IMR-90 (cell line): ENCODE data around the gene FNDC5. TPM values are rescaled to one million over a fixed set of nuclear protein-coding genes. Genes with fewer than 3 reads are reported as not detected.

Experiments used
- ATAC-seq: fragments of 200-7000 bp; cut with Tn5 transposase; 2 replicates; pipeline ENCODE4 v1.9.1; 2020; ENCODE audit warnings: low read depth, mild to moderate bottlenecking, moderate library complexity
- BruUV-seq: library from RNA; stranded (reverse); fragments of 400-500 nt; replicated peaks from 2 replicates; lab custom pipeline; 2021; lab: Mats Ljungman, UMichigan
- CTCF ChIA-PET: fragments of 300-600 bp; formaldehyde crosslinking; extraction: SDS; loops from one replicate; lab custom pipeline; 2021; ENCODE audit warnings: antibody characterized with exemption; lab: Yijun Ruan, JAX
- POLR2A ChIA-PET: fragments of 300-600 bp; sonication (Branson Sonifier 250); formaldehyde crosslinking; loops from one replicate; lab custom pipeline; 2022; ENCODE audit warnings: antibody characterized with exemption; ENCODE audit not compliant: unreplicated experiment; lab: Charles Lee
- DNase-seq: peaks from one replicate; pipeline ENCODE4 v3.0.0; 2013
- H2AFZ ChIP-seq: replicated peaks from 2 replicates; pipeline ENCODE3; 2013; ENCODE audit warnings: low read length, mild to moderate bottlenecking; ENCODE audit not compliant: poor library complexity
- H2AK5ac ChIP-seq: 2 replicates; pipeline ENCODE4 v1.6.1; 2013; ENCODE audit warnings: low read depth, low read length, inconsistent platforms
- H2AK9ac ChIP-seq: replicated peaks from 2 replicates; pipeline ENCODE3; 2013; ENCODE audit warnings: mild to moderate bottlenecking, low read depth, low read length, moderate library complexity; ENCODE audit not compliant: poor library complexity
- H2BK120ac ChIP-seq: 2 replicates; pipeline ENCODE4 v1.6.1; 2013; ENCODE audit warnings: low read depth, low read length, inconsistent platforms
- H2BK15ac ChIP-seq: 3 replicates; pipeline ENCODE4 v1.6.1; 2013; ENCODE audit warnings: low read depth, low read length, inconsistent platforms
- H2BK20ac ChIP-seq: 2 replicates; pipeline ENCODE4 v1.6.1; 2013; ENCODE audit warnings: low read depth, mild to moderate bottlenecking, inconsistent platforms, low read length, moderate library complexity
- H2BK5ac ChIP-seq: 2 replicates; pipeline ENCODE4 v1.6.1; 2013; ENCODE audit warnings: mild to moderate bottlenecking, low read depth, low read length, inconsistent platforms; ENCODE audit not compliant: poor library complexity, severe bottlenecking
- H3K14ac ChIP-seq: replicated peaks from 2 replicates; pipeline ENCODE4 v1.6.1; 2013; ENCODE audit warnings: low read depth, low read length, inconsistent platforms
- H3K18ac ChIP-seq: 2 replicates; pipeline ENCODE4 v1.6.1; 2013; ENCODE audit warnings: low read depth, low read length, control low read depth
- H3K23ac ChIP-seq: 2 replicates; pipeline ENCODE4 v1.6.1; 2013; ENCODE audit warnings: low read depth, low read length, inconsistent platforms
- H3K27ac ChIP-seq: 2 replicates; pipeline ENCODE4 v1.5.1; 2013; ENCODE audit warnings: mild to moderate bottlenecking, control low read depth, low read length; ENCODE audit not compliant: insufficient read depth
- H3K27me3 ChIP-seq: 2 replicates; pipeline ENCODE4 v1.6.1; 2013; ENCODE audit warnings: low read length; ENCODE audit not compliant: control insufficient read depth, insufficient read depth
- H3K36me3 ChIP-seq: 2 replicates; pipeline ENCODE4 v1.6.1; 2013; ENCODE audit warnings: low read length, mixed read lengths; ENCODE audit not compliant: control insufficient read depth, insufficient read depth
- H3K4ac ChIP-seq: 2 replicates; pipeline ENCODE4 v1.6.1; 2013; ENCODE audit warnings: low read depth, low read length, inconsistent platforms
- H3K4me1 ChIP-seq: 2 replicates; pipeline ENCODE4 v1.6.1; 2013; ENCODE audit warnings: low read length, mixed read lengths; ENCODE audit not compliant: control insufficient read depth, insufficient read depth
- H3K4me2 ChIP-seq: 2 replicates; pipeline ENCODE4 v1.6.1; 2013; ENCODE audit warnings: low read depth, mild to moderate bottlenecking, control low read depth, low read length, moderate library complexity
- H3K4me3 ChIP-seq: 2 replicates; pipeline ENCODE4 v1.5.1; 2013; ENCODE audit warnings: low read depth, mild to moderate bottlenecking, control low read depth, low read length, moderate library complexity; ENCODE audit not compliant: insufficient read depth
- H3K56ac ChIP-seq: 2 replicates; pipeline ENCODE4 v1.6.1; 2013; ENCODE audit warnings: low read length, inconsistent platforms; ENCODE audit not compliant: insufficient read depth; ENCODE audit errors: extremely low read depth
- H3K79me1 ChIP-seq, 2 experiments: 2 replicates each; pipeline ENCODE4 v1.6.1; 2013; ENCODE audit warnings: low read length in 2 of 2, inconsistent platforms in 1 of 2, low read depth in 1 of 2
- H3K9ac ChIP-seq: 2 replicates; pipeline ENCODE4 v1.6.1; 2013; ENCODE audit warnings: low read depth, low read length, control low read depth
- H3K9me1 ChIP-seq: 2 replicates; pipeline ENCODE4 v1.6.1; 2013; ENCODE audit warnings: low read length, inconsistent platforms; ENCODE audit not compliant: insufficient read depth
- H3K9me3 ChIP-seq: 2 replicates; pipeline ENCODE4 v1.6.1; 2013; ENCODE audit warnings: low read length; ENCODE audit not compliant: control insufficient read depth, insufficient read depth
- H4K20me1 ChIP-seq: 2 replicates; pipeline ENCODE4 v1.6.1; 2013; ENCODE audit warnings: low read length, inconsistent platforms; ENCODE audit not compliant: insufficient read depth
- H4K5ac ChIP-seq: 2 replicates; pipeline ENCODE4 v1.6.1; 2013; ENCODE audit warnings: mild to moderate bottlenecking, low read depth, low read length, control low read depth
- H4K8ac ChIP-seq, 2 experiments: 2 replicates each; pipeline ENCODE4 v1.6.1; 2013; ENCODE audit warnings: low read depth in 2 of 2, low read length in 2 of 2, control low read depth in 1 of 2, inconsistent platforms in 1 of 2
- H4K91ac ChIP-seq: 2 replicates; pipeline ENCODE4 v1.6.1; 2013; ENCODE audit warnings: low read depth, low read length, inconsistent platforms; ENCODE audit not compliant: insufficient read depth
- BHLHE40 ChIP-seq: fragments of 150-350 bp; IDR thresholded peaks from 2 replicates; pipeline ENCODE4 v1.6.1; 2016; ENCODE audit warnings: mild to moderate bottlenecking, low read depth, low read length
- CEBPB ChIP-seq: IDR thresholded peaks from 2 replicates; pipeline ENCODE4 v1.6.1; 2012; ENCODE audit warnings: low read depth, low read length, improper control_type of control experiment
- CHD1 ChIP-seq: IDR thresholded peaks from 2 replicates; pipeline ENCODE4 v1.6.1; 2012; ENCODE audit warnings: low read depth, low read length, improper control_type of control experiment
- MAZ ChIP-seq: IDR thresholded peaks from 2 replicates; pipeline ENCODE4 v1.6.1; 2012; ENCODE audit warnings: low read depth, mild to moderate bottlenecking, low read length, improper control_type of control experiment, moderate library complexity, borderline replicate concordance
- MXI1 ChIP-seq: IDR thresholded peaks from 2 replicates; pipeline ENCODE4 v1.6.1; 2012; ENCODE audit warnings: low read depth, mild to moderate bottlenecking, low read length, moderate library complexity, borderline replicate concordance
- NFE2L2 ChIP-seq: fragments of 150-350 bp; IDR thresholded peaks from 2 replicates; pipeline ENCODE4 v1.6.1; 2016; ENCODE audit warnings: low read depth, mild to moderate bottlenecking, low read length
- RAD21 ChIP-seq: IDR thresholded peaks from 2 replicates; pipeline ENCODE4 v1.6.1; 2012; ENCODE audit warnings: low read length, improper control_type of control experiment
- RCOR1 ChIP-seq: IDR thresholded peaks from 2 replicates; pipeline ENCODE4 v1.6.1; 2012; ENCODE audit warnings: mild to moderate bottlenecking, low read length, improper control_type of control experiment; ENCODE audit not compliant: insufficient replicate concordance
- RFX5 ChIP-seq: IDR thresholded peaks from 2 replicates; pipeline ENCODE4 v1.8.0; 2012; ENCODE audit warnings: low read depth, mild to moderate bottlenecking, low read length, moderate library complexity
- SMC3 ChIP-seq: fragments of 150-350 bp; IDR thresholded peaks from 2 replicates; pipeline ENCODE4 v1.6.1; 2016; ENCODE audit warnings: low read depth, mild to moderate bottlenecking, antibody characterized with exemption, low read length, moderate library complexity
- WGBS, 2 experiments: methylation state at CpG; one replicate each; pipeline versions ENCODE4 v1.1.5 to v1.1.7; 2013; ENCODE audit warnings: missing lambda C conversion rate in 2 of 2; ENCODE audit not compliant: insufficient read length in 1 of 2; ENCODE audit errors: extremely low coverage in 2 of 2; 5-methylcytosine and 5-hydroxymethylcytosine counted together
- dilution Hi-C: fragments of 300-500 bp; cut with HindIII; formaldehyde crosslinking; loops from one replicate; pipeline ENCODE4 v1.14.3; 2018; ENCODE audit warnings: low sequenced_read_pairs; ENCODE audit not compliant: unreplicated experiment
- in situ Hi-C: fragments of 300-500 bp; cut with MboI; formaldehyde crosslinking; loops from 3 replicates; pipeline ENCODE4 v1.14.3; 2019; ENCODE audit warnings: low sequenced_read_pairs, inconsistent platforms, mixed read lengths
- intact Hi-C: fragments of 100-400 bp; cut with micrococcal nuclease; formaldehyde crosslinking; loops from 2 replicates; pipeline ENCODE4 v1.10.0; 2022
- polyA plus RNA-seq, 3 experiments: library from polyadenylated mRNA; depleted of rRNA; stranded (reverse); fragments of >200 nt; gene quantifications; 2 replicates each; pipeline ENCODE4 v1.2.3, GENCODE V29; 2012; ENCODE audit warnings: low replicate concordance in 1 of 3
- total RNA-seq: library from RNA; depleted of rRNA; stranded (reverse); fragments of >200 nt; gene quantifications from 2 replicates; pipeline ENCODE4 v1.2.3, GENCODE V29; 2012
- TF ChIP-seq, protein P1 (sequence below): fragments of 150-350 bp; IDR thresholded peaks from 2 replicates; pipeline ENCODE4 v1.6.1; 2017; ENCODE audit warnings: mild to moderate bottlenecking, antibody characterized with exemption, low read length, low read depth
- TF ChIP-seq, protein P2 (sequence below): conservative IDR thresholded peaks from 2 replicates; pipeline ENCODE4 v1.5.1; 2012; ENCODE audit warnings: mild to moderate bottlenecking, low read depth, low read length, improper control_type of control experiment
- TF ChIP-seq, protein P3 (sequence below): fragments of 150-350 bp; IDR thresholded peaks from 2 replicates; pipeline ENCODE4 v1.6.1; 2016; ENCODE audit warnings: low read depth, mild to moderate bottlenecking, low read length, moderate library complexity, borderline replicate concordance

The FNDC5 gene
- total and polyA plus RNA-seq, 2 of the 4 experiments (the other 2 are of a cell fraction), result 1.2 to 1.6 TPM

DNA sequence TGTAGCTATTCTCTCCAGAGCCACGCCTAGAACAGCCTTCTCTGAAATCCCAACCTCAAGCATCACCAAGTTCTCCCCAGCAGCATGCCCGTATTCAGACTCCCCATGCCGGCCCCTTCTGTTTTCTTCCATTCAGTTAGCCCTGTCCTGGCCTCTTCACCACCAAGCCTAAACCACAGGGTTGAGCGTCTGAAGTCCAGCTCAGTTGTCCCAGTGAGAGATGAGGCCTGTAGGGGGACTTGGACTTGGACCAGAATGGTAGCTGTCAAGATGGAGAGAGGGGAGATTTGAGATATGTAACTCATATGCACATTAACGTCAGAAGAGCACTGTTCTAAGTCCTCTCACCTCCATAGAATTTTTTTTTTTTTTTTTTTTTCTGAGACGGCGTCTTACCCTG lies 35.9 kb upstream of the FNDC5 start:
- no peak overlapping the region for H3K4ac ChIP-seq
- no peak overlapping the region for H2BK5ac ChIP-seq
- no peaks in the 10 kb centered on the region for H3K79me1 ChIP-seq
- H3K9me1 ChIP-seq, result no peaks in the 10 kb centered on the region
- H2AFZ ChIP-seq, result no peak overlapping the region
- H3K4me1 ChIP-seq, result no peaks in the 10 kb centered on the region
- no peak overlapping the region for H3K23ac ChIP-seq
- H2AK5ac ChIP-seq, result no peak overlapping the region
- no peak overlapping the region for H2BK120ac ChIP-seq
- in situ Hi-C loops, result no loop called here
- no peak for DNase-seq
- no peak overlapping the region for H4K8ac ChIP-seq
- no peak overlapping the region for H3K27ac ChIP-seq
- WGBS, 2 experiments, result no CpG with 5 or more reads among the region's 7 CpGs
- no peak overlapping the region for H3K14ac ChIP-seq
- no peak overlapping the region for H2BK20ac ChIP-seq
- H3K9me3 ChIP-seq, result no peaks in the 10 kb centered on the region
- H3K18ac ChIP-seq, result no peak overlapping the region
- TF ChIP-seq, protein P1, sequence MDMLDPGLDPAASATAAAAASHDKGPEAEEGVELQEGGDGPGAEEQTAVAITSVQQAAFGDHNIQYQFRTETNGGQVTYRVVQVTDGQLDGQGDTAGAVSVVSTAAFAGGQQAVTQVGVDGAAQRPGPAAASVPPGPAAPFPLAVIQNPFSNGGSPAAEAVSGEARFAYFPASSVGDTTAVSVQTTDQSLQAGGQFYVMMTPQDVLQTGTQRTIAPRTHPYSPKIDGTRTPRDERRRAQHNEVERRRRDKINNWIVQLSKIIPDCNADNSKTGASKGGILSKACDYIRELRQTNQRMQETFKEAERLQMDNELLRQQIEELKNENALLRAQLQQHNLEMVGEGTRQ, result no peak
- TF ChIP-seq RFX5 (no peak), SMC3 (no peak), MXI1 (no peak), NFE2L2 (no peak), MAZ (no peak), CEBPB (no peak), RCOR1 (no peak), RAD21 (no peak), BHLHE40 (no peak), CHD1 (no peak)
- TF ChIP-seq, protein P2, sequence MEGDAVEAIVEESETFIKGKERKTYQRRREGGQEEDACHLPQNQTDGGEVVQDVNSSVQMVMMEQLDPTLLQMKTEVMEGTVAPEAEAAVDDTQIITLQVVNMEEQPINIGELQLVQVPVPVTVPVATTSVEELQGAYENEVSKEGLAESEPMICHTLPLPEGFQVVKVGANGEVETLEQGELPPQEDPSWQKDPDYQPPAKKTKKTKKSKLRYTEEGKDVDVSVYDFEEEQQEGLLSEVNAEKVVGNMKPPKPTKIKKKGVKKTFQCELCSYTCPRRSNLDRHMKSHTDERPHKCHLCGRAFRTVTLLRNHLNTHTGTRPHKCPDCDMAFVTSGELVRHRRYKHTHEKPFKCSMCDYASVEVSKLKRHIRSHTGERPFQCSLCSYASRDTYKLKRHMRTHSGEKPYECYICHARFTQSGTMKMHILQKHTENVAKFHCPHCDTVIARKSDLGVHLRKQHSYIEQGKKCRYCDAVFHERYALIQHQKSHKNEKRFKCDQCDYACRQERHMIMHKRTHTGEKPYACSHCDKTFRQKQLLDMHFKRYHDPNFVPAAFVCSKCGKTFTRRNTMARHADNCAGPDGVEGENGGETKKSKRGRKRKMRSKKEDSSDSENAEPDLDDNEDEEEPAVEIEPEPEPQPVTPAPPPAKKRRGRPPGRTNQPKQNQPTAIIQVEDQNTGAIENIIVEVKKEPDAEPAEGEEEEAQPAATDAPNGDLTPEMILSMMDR, result no peak
- TF ChIP-seq, protein P3, sequence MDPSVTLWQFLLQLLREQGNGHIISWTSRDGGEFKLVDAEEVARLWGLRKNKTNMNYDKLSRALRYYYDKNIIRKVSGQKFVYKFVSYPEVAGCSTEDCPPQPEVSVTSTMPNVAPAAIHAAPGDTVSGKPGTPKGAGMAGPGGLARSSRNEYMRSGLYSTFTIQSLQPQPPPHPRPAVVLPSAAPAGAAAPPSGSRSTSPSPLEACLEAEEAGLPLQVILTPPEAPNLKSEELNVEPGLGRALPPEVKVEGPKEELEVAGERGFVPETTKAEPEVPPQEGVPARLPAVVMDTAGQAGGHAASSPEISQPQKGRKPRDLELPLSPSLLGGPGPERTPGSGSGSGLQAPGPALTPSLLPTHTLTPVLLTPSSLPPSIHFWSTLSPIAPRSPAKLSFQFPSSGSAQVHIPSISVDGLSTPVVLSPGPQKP, result no peak
- no peak overlapping the region for H3K4me3 ChIP-seq
- no peak overlapping the region for H3K4me2 ChIP-seq
- ATAC-seq, result no peak
- H2AK9ac ChIP-seq, result no peak overlapping the region
- no peak overlapping the region for H4K5ac ChIP-seq
- intact Hi-C loops, result no loop called here
- dilution Hi-C loops, result no loop called here
- H2BK15ac ChIP-seq, result no peak overlapping the region
- CTCF ChIA-PET, result no interaction called here
- H3K27me3 ChIP-seq, result peaks cover 5% of the 10 kb centered on the region
- POLR2A ChIA-PET, result no interaction called here
- no peaks in the 10 kb centered on the region for H3K36me3 ChIP-seq
- H4K91ac ChIP-seq, result no peak overlapping the region
- H3K9ac ChIP-seq, result no peak overlapping the region
- no TSS peak for BruUV-seq
- no peaks in the 10 kb centered on the region for H4K20me1 ChIP-seq
- H3K56ac ChIP-seq, result no peak overlapping the region
